HG02678 (cell line): ENCODE measurements around the gene STXBP4.

Source experiments
- ATAC-seq: cut with Tn5 transposase; IDR thresholded peaks from one replicate; pipeline ENCODE4 v1.9.1; 2021; ENCODE audit warnings: mild to moderate bottlenecking, moderate library complexity; ENCODE audit not compliant: unreplicated experiment

The STXBP4 gene

GRCh38 chr17:54969658-54970572, 1.4 kb downstream of the STXBP4 start:
- no peak for ATAC-seq

- no peak for ATAC-seq
These were observed 2.6 kb downstream of the STXBP4 start for GRCh38 chr17:54971147-54971546.

- no peak for ATAC-seq
These were observed 3.3 kb downstream of the STXBP4 start for GRCh38 chr17:54971901-54972300.

GRCh38 chr17:54972406-54973138, 4.0 kb downstream of the STXBP4 start:
- ATAC-seq: no peak

- no peak for ATAC-seq
These were observed 6.2 kb downstream of the STXBP4 start for GRCh38 chr17:54974759-54975158.

GRCh38 chr17:54976316-54976715, 7.8 kb downstream of the STXBP4 start:
- no peak for ATAC-seq

- no peak for ATAC-seq
These were observed 9.2 kb downstream of the STXBP4 start for GRCh38 chr17:54977744-54978143.

GRCh38 chr17:54979657-54980056, 11.1 kb downstream of the STXBP4 start:
- ATAC-seq: no peak

- ATAC-seq: no peak
These were observed 11.8 kb downstream of the STXBP4 start for GRCh38 chr17:54980375-54980774.

- ATAC-seq: no peak
These were observed 13.8 kb downstream of the STXBP4 start for GRCh38 chr17:54982399-54982798.

GRCh38 chr17:54983260-54983659, 14.7 kb downstream of the STXBP4 start:
- no peak for ATAC-seq

- no peak for ATAC-seq
These were observed 16.9 kb downstream of the STXBP4 start for GRCh38 chr17:54985476-54985875.

- ATAC-seq: no peak
These were observed 21.6 kb downstream of the STXBP4 start for GRCh38 chr17:54990118-54990517.

- no peak for ATAC-seq
These were observed 23.0 kb downstream of the STXBP4 start for GRCh38 chr17:54991567-54991966.

- ATAC-seq: peak; percentile 51
These were observed 24.5 kb downstream of the STXBP4 start for GRCh38 chr17:54992797-54993639.

GRCh38 chr17:54996441-54996840, 27.9 kb downstream of the STXBP4 start:
- no peak for ATAC-seq

- no peak for ATAC-seq
These were observed 33.9 kb downstream of the STXBP4 start for GRCh38 chr17:55002458-55002857.

- no peak for ATAC-seq
These were observed 35.9 kb downstream of the STXBP4 start for GRCh38 chr17:55004484-55004883.

- no peak for ATAC-seq
These were observed 37.0 kb downstream of the STXBP4 start for GRCh38 chr17:55005520-55005919.

GRCh38 chr17:55023626-55024025, 55.1 kb downstream of the STXBP4 start:
- no peak for ATAC-seq

- peak; percentile 100 for ATAC-seq
These were observed 69.3 kb downstream of the STXBP4 start for GRCh38 chr17:55037828-55038227.
